ENCODE measurements around the gene PTCD1.

Gene PTCD1

DNA sequence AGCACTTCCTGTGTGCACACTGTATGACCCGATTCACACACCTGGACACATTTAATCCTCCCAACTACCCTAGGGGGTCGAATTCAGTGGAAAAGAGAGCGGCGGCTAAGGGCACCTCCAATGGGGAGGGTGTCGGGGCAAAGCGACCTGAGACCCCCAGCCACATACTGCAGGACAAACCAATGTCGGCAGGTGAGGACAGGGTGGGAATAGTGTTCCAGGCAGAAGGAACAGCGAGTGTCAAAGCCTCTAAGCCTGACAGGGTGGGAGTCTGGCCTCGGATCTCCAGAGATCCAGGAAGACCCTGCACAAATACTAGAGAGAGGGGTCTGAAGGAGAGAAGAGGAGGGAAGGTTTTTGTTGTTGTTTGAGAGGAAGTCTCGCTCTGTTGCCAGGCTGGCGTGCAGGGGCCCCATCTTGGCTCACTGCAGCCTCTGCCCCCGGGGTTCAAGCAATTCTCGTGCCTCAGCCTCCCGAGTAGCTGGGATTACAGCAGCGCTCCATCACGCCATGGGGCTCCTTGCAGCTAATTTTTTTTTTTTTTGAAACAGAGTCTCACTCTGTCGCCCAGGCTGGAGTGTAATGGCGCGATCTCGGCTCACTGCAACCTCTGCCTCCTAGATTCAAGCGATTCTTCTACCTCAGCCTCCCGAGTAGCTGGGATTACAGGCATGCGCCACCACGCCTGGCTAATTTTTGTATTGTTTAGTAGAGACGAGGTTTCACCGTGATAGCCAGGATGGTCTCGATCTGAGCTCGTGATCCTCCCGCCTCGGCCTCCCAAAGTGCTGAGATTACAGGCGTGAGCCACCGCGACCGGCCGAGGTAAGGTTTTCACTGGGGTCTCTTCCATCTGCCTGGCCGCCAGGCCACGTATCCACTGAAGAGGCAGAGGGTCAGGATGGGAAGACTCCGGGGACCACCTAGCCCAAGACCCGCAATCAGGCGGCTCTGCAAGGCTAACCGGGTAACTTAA, 65.2 kb downstream of the PTCD1 start:
- TF ChIP-seq, protein P1, sequence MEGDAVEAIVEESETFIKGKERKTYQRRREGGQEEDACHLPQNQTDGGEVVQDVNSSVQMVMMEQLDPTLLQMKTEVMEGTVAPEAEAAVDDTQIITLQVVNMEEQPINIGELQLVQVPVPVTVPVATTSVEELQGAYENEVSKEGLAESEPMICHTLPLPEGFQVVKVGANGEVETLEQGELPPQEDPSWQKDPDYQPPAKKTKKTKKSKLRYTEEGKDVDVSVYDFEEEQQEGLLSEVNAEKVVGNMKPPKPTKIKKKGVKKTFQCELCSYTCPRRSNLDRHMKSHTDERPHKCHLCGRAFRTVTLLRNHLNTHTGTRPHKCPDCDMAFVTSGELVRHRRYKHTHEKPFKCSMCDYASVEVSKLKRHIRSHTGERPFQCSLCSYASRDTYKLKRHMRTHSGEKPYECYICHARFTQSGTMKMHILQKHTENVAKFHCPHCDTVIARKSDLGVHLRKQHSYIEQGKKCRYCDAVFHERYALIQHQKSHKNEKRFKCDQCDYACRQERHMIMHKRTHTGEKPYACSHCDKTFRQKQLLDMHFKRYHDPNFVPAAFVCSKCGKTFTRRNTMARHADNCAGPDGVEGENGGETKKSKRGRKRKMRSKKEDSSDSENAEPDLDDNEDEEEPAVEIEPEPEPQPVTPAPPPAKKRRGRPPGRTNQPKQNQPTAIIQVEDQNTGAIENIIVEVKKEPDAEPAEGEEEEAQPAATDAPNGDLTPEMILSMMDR (IDR thresholded peaks at IDR 0.05; ENCODE audit: borderline replicate concordance, control extremely low read depth, extremely low read depth, insufficient read depth, missing control alignments), result no peak
- in situ Hi-C loops (cut with MboI; ENCODE audit: low sequenced_read_pairs, unreplicated experiment), result no loop called here
- no peak for DNase-seq (ENCODE audit: low spot score)

DNA sequence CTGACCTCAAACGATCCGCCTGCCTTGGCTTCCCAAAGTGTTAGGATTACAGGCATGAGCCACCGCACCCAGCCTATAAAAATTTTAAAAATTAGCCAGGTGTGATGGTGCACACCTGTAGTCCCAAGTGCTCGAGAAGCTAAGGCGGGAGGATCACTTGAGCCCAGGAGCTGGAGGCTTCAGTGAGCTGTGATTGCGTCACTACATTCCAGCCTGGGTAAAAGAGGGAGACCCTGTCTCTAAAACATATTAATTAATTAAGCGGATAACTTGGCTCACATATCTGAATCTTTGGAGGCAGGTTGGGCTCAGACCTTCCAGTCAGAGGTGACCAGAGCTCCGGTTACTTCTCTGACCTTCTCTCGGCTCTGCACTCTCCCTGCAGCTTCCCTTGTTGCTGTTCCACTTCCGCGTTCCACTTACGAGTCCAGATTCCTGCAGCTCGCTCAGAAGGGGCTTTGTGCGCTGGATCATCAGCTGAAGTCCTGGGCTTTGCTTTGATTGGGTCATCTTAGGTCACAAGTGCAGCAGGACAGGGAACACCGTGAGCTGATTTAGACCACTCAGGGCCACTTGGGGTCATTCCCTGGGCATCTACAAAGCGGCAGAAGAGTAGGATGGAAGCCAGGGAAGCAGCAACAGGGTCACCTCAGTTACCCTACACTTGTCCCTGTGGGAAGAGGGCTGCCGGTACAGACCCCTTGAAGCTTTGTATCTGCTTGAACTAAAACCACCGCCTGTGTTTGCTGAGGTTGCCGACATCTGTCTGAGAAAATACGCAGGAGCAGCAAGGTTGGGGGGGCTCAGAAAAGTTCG, 66.1 kb downstream of the PTCD1 start:
- DNase-seq (ENCODE audit: low spot score), result no peak

DNA sequence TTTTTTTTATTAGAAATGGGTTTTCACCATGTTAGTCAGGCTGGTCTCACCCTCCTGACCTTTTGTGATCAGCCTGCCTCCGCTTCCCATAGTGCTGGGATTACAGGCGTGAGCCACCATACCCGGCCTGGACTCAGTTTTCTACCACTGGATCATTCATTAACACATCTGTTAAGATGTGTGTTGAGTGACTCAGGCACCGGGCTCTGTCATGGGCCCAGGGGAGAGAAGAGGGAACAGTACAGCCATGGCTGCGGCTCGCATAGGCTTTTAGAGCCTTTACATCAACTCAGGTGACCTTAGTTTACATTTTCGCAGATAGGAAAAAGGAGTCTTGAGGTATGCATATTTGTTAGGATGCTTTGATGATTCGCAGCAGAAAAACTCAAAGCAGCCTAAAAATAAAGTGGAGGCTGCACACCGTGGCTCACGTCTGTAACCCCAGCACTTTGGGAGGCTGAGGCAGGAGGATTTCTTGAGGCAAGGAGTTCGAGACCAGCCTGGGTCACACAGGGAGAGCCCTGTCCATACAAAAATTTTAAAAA, 67.2 kb downstream of the PTCD1 start:
- TF ChIP-seq, protein P1 (IDR thresholded peaks at IDR 0.05; ENCODE audit: borderline replicate concordance, control extremely low read depth, extremely low read depth, insufficient read depth, missing control alignments), result no peak
- in situ Hi-C loops (cut with MboI; ENCODE audit: low sequenced_read_pairs, unreplicated experiment), result no loop called here
- DNase-seq (ENCODE audit: low spot score), result no peak

More for the DNA sequence above, 66.1 kb downstream of the PTCD1 start:
- in situ Hi-C loops (cut with MboI; ENCODE audit: low sequenced_read_pairs, unreplicated experiment), result no loop called here
- TF ChIP-seq, protein P1 (IDR thresholded peaks at IDR 0.05; ENCODE audit: borderline replicate concordance, control extremely low read depth, extremely low read depth, insufficient read depth, missing control alignments), result no peak

DNA sequence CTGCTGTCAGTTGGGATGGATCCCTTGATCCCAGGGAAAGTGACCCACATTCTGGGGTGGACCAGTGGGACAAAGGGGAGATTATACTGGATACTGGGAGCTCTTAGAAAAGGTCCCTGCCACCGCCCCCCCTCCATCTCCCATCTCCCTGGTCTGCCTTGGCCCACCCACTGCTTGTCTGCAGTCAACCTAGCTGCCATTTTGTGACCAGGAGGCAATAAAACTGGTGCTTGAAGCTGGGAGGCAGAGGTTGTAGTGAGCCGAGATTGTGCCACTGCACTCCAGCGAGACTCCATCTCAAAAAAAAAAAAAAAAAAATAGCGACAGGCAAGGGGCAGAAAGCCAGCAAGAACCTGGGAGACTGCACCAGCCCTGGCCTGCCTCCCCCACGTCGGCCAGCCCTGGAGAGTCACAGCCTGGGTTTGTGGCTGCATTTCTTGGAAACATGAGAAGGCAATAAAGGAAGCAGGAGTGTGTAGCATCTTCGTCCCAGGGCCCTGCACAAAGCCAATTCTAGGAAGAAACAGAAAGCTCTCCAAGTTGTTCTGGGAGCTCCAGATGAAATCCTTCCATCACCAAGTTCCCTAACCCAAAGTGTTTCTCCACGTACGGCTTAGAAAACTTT, 68.7 kb downstream of the PTCD1 start:
- no peak for DNase-seq (ENCODE audit: low spot score)

DNA sequence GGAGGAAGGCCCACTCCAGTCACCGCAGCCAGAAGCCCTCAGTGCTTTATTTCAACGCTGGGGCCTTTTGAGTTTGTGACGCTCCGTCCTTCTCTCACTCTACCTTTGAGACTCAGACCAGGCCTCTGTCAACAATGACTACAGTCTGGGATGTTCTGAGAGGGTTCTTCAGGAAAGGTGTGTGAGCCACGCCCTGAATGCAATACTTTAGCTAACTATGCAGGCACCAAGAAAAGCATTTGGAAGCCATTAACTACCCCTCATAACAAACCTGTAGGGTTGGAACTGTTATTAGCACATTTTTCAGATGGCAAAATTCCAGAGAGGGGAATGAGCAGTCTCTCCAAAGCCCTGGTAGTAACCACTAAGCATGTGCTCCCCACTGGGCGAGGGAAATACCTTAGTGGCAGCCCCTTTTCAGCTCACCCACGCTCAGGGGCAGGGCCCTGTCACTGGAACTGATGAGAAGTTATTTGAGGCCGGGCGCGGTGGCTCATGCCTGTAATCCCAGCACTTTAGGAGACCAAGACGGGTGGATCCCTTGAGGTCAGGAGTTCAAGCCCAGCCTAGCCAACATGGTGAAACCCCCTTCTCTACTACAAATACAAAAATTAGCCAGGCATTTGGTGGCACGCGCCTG, 69.7 kb downstream of the PTCD1 start:
- in situ Hi-C loops (cut with MboI; ENCODE audit: low sequenced_read_pairs, unreplicated experiment), result no loop called here
- no peak for DNase-seq (ENCODE audit: low spot score)
- TF ChIP-seq, protein P1 (IDR thresholded peaks at IDR 0.05; ENCODE audit: borderline replicate concordance, control extremely low read depth, extremely low read depth, insufficient read depth, missing control alignments), result no peak

More for the DNA sequence above, 68.7 kb downstream of the PTCD1 start:
- in situ Hi-C loops (cut with MboI; ENCODE audit: low sequenced_read_pairs, unreplicated experiment), result no loop called here
- TF ChIP-seq, protein P1 (IDR thresholded peaks at IDR 0.05; ENCODE audit: borderline replicate concordance, control extremely low read depth, extremely low read depth, insufficient read depth, missing control alignments), result no peak

Data from GM13976 (cell line).